Stimulated activated CD4-positive, alpha-beta T cell treated with anti-CD3 and anti-CD28 coated beads, Interleukin-12 subunit alpha, Interleukin-12 subunit beta, amount 100 ng/mL, for 24 hours (primary cell): ENCODE measurements around the gene DUSP2.

ENCODE experiments used
- DNase-seq, 2 experiments: peaks; one replicate each; pipeline ENCODE4 v3.0.0-alpha.2; 2020; ENCODE audit warnings: low read depth in 2 of 2

DUSP2 gene

GRCh38 chr2:96131813-96132745 lies 13.2 kb downstream of the DUSP2 start:
- no peak for DNase-seq

DNA sequence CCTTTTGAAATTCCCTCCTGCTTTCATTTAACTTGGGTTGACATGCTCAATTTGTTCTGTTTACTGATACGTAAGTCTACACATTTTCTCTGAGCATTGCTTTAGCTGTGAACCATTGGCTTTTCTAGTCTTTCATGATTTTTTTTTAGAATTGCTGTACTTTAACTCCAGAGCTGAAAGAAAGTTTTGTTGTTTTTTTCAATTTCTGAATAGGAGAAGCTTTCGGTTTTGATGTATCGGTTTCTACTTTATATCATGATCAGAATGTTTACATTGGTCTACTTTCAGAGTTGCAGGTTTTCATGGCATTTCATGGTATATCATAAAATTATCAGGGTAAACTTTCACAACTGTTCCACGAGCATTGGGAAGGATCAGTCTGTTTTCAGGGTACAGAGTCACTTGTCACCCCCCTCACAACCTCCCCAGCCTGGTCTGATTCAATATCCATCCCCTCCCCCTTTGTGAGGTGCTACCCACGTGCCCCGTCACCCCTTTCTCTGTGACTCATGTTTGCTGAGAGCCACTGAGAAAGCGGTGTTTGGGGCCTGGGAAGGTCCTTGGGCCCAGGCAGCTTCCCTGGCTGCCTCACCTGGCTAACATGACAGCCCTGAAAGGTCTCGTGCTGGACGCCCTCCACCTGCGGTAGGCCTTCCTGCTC lies 14.0 kb downstream of the DUSP2 start:
- DNase-seq = peak in 1 of 2 experiments; percentile 25

DNA sequence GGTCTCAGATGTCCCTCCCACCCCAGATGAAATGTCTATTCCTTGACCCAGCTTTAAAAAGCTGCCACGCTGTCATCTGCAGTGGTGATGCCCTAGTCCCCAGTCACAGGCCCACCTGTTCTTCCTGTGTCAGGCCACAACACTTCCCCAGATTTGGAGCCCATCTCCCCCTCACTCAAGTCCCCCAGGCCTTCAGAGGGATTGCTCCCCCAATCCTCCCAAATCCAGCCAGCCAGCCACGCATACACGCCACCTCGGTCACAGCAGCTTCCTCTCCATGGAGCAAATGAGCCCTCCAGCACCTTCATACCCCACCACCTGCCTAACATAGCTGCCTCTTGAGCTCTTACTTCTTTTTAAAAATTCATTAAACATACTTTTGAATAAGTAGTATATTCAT lies 14.8 kb downstream of the DUSP2 start:
- DNase-seq = no peak

- DNase-seq = no peak
Measured at GRCh38 chr2:96129528-96130120, 15.6 kb downstream of the DUSP2 start.

- no peak for DNase-seq
Measured at GRCh38 chr2:96128456-96128855, 16.8 kb downstream of the DUSP2 start.

DNA sequence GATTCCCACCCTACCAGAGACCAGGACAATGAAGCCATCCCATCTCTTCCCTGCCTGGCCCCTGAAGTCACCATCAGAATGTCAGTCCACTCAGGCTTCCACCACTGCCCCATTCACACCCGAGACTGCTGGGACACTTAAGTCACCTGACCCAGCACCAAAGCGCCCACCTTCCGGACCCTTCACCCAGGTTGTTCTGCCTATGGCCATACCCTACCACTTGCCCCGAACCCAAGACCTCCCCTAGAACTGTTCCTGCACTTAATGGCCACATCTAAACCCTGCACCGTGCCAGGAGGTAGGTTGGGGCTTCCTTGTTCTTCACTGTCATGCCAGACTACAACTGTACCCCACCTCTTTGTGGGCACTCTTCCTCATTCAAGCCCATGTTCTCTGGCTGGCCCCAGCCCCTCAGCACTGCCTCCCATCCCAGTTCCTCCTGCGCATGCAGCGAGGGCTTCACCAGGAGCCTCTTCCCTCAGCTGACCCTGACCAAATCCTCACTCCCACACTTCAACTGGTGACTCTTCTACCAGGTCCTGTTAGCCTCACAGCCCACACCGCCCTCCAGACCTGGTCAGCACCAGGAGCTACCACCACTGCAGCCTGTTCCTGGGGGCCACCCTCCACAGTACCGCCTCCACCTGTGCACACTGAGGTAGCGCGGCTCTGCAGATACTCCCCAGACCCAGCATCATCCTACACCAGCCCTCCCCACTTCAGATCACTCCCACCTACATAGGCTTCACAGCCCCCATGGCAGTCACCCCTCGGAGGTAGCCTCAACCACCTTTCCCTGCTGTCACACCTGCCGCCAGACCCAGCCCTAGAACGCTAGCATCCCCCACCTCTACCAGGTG lies 20.6 kb downstream of the DUSP2 start:
- no peak for DNase-seq

GRCh38 chr2:96123936-96124335 lies 21.3 kb downstream of the DUSP2 start:
- no peak for DNase-seq

- no peak for DNase-seq
Measured at GRCh38 chr2:96123290-96123689, 21.9 kb downstream of the DUSP2 start.

- DNase-seq = no peak
Measured at GRCh38 chr2:96122391-96122790, 22.8 kb downstream of the DUSP2 start.

DNA sequence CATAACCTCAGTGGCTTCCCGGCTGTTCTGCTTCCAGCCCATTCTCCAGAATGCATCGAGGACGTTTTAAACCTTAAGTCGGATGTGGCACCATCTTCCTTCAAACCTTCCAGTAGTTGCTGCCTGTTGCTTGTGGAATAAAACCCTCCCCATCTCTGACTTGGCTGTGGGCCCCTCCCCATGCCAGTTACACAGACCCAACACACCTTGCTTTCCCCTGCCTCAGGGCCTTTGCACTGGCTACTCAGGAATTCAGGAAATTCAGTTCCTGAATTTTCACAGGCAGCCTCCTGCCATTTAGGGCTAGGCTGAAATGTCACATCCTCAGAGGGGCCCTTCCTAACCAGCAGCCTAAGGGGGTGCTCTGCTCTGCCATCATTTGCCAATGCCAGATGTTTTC lies 23.8 kb downstream of the DUSP2 start:
- no peak for DNase-seq

DNA sequence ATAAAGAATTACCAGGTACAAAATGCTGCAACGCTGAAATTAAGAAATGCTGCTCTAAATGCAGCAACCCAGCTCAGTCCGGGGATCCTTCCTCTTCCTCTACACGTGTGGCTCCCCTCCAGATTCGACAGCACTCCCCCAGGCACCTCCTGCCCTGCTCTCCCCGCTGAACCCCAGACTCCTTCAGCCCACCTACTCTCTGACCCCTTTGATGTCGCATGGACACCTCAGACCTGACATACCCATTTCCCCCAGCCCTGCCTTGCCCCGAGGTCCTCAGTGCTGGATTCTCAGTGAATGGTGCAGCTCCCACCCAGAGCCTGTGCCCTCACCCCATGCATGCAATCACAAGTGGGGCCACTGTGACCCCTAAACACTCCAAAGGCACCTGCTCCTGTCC lies 24.2 kb downstream of the DUSP2 start:
- no peak for DNase-seq

GRCh38 chr2:96120091-96120720 lies 25.0 kb downstream of the DUSP2 start:
- DNase-seq = no peak

DNA sequence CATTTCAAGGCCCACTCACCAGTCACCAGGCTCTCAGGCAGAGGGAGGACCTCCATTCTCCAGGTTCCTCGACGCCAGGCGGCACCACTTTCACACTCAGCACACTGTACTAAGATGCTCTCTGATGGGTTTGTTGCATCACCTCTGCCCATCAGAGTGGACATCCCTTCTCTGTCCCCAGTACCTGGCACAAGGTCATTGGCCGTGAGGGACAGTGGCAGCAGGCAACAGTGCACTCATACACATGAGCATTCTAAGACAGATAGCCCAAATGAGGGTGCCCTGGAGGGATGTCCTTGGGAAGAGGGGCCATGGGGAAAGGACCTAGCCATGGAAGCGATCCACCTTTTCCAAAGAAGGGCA lies 25.9 kb downstream of the DUSP2 start:
- no peak for DNase-seq

GRCh38 chr2:96118698-96119388 lies 26.4 kb downstream of the DUSP2 start:
- DNase-seq = no peak

DNA sequence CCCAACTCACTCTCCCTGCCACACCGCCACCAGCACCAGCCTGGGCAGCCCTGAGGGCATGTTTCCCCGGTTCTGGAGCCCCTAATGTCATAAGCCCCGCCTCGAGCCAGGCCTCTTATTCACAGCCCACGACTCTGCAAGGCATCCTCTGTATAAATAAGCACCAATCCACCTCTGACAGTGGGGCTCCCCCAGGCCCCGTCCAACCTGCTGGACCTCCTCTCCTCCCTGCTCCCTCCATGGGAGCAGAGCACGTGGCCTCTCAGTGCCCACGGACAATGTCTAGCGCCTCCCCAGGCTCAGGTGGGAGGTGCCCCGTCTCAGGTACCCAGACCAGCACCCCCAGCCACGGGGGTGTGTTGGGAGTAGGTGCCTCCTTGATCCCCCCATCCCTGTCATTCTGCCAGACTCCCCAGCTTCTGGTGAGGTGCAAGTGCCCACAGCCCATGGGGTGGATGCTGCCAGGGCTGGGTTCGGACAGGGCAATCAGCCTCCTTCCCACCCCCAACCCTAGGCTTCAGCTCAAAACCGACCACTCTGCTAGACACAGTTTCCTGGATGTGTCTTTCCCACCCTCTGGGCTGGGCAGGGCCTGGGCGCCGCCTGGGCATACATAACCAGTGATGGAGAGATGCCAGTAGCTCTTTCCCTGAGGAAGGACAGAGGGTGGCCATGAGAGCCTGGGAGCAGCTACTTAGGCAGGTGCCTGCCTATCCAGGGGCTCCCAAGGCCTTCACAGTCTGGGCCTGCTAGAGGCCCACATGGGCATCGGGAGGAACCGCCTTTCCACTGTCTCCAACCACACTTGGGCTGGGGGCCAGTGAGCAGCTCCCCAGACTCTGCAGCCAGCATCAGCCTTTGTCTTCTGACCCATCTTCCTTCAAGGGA lies 27.3 kb downstream of the DUSP2 start:
- no peak for DNase-seq

- peak in 1 of 2 experiments; percentile 49 for DNase-seq
Measured at GRCh38 chr2:96116879-96117533, 28.2 kb downstream of the DUSP2 start.

GRCh38 chr2:96116424-96116878 lies 28.8 kb downstream of the DUSP2 start, which contains the start of gene ADRA2B:
TSS of gene ADRA2B (minus strand) at chr2:96116571. CDS start at chr2:96116149, 422 bp downstream.
- DNase-seq = peak; percentile 57 to 76

DNA sequence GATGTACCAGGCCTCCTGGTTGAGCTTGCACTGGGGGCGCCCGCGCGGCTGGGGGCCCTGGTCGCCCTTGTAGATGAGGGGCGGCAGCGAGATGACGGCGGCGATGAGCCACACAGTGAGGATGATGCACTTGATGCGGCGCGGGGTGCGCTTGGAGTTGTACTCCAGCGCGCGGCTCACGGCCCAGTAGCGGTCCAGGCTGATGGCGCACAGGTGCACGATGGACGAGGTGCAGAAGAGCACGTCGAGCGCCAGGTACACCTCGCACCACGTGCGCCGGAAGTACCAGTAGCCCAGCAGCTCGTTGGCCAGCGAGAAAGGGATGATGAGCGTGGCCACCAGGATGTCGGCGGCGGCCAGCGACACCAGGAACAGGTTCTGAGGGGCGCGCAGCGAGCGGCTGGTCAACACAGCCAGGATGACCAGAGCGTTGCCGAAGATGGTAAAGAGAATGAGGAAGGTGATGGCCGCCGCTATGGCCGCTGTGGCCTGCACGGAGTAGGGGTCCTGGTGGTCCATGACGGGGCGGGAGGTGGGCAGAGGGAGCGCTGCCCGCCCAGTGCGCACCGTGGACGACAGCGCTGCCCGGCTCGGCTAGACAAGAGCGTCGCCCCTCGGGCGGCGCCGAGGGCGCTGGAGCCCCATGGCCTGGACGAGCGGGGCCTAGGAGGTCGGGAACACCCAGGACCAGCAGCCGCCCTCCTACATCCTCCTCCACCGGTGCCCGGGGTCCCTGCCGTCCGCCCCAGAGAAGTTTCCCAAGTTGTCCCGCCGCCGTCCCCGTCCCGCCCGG lies 29.4 kb downstream of the DUSP2 start:
- DNase-seq = no peak
